NCI-H1092 treated with DMSO at 0.1 percent for 48 hours (cell line): ENCODE data around the gene ARID4B.

ENCODE experiments used
- DNase-seq: peaks from one replicate; lab custom pipeline; 2025; lab: John Stamatoyannopoulos, UW

Gene ARID4B

DNA sequence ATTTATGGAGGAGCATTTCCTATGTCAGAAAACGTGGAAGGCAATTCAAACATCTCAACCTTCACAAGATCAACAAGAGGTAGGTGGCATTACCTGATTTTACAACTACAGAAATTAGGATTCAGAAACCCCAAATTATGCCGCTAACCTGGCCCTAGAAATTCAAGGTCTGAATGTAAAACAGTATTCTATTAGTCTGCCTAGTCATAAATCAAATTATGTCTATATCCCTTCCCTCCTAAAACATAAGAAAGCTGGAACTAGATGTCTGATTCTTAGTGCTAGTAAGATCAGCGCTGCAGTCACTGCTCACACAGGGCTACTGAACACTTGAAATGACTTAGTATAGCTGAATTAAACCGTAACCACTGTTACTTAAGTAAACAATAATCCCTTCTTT, 200.8 kb downstream of the ARID4B start:
- DNase-seq, result no peak

DNA sequence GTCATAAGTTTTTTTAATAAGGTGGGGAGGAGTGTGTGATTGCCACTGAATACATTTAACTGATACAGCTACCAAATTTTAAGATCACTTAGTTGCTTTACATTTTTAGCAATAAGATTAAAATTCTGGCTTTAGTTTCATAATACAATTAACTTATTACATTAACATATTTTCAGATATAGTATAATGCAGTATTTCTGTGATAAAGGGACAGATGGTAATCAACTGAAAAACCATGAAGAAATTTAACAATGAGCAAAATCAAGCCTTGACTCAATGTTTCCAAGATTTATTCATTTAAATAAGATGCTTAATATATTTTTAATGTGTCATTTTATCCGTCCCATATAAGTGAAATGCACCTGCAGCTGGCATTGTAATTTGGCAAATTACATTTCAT, 203.3 kb downstream of the ARID4B start:
- DNase-seq, result no peak

DNA sequence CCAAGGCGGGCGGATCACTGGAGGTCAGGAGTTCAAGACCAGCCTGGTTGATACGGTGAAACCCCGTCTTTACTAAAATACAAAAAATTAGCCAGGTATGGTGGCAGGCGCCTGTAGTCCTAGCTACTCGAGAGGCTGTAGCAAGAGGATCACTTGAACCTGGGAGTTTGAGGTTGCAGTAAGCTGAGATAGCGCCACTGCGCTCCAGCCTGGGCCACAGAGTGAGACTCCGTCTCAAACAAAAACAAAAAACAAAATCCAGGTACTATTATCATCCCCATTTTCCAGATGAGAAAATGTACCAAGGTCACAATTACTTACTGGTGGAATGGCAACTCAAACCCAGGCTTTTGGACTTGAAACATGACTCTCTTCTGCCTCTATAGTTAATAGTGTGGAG, 203.9 kb downstream of the ARID4B start:
- DNase-seq, result no peak

DNA sequence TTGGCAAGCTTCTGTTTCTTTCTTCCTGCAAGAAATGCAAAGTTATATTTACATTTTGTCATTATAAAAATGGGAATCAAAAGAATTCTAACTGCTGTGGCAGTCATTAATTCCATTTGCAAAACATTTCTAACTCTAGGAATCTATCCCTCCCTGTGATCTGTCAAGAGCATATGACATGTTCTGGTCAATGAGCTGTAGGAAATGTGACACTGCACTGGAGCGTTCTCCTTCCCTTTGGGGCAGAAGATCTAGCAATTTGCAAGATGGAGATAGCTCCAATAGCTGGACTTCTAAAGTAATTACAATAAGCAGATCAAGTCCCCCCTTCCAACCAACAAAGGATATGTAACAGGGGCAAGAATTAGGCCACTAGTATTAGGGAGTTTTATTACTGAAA, 205.6 kb downstream of the ARID4B start:
- no peak for DNase-seq
